Left lung (tissue), 10 donors: ENCODE measurements around the gene ZNF275. TPM values are rescaled to one million over a fixed set of nuclear protein-coding genes. Genes with fewer than 3 reads are reported as not detected.

ENCODE experiments used
- ATAC-seq: fragments of 200-7000 bp; cut with Tn5 transposase; one replicate; pipeline ENCODE4 v1.9.1; 2020; ENCODE audit warnings: moderate library complexity
- DNase-seq, 4 donors: peaks; one replicate each; pipeline ENCODE4 v3.0.0-alpha.2; 2013 to 2020
- H3K27ac ChIP-seq, 2 donors: fragments of 200-600 bp; sonication (generic) in 1 of 2; one replicate each; pipeline versions ENCODE4 v1.5.0 to v1.8.0; 2020 to 2021
- H3K27me3 ChIP-seq, 2 donors: fragments of 200-600 bp; sonication (generic) in 1 of 2; one replicate each; pipeline versions ENCODE4 v1.5.0 to v1.8.0; 2020 to 2021
- H3K36me3 ChIP-seq, 2 donors: fragments of 200-600 bp; sonication (generic) in 1 of 2; one replicate each; pipeline versions ENCODE4 v1.5.0 to v1.8.0; 2020 to 2021
- H3K4me1 ChIP-seq, 2 donors: fragments of 200-600 bp; one replicate each; pipeline ENCODE4 v1.8.0; 2021
- H3K4me3 ChIP-seq, 2 donors: fragments of 200-600 bp; sonication (generic) in 1 of 2; one replicate each; pipeline versions ENCODE4 v1.5.0 to v1.8.0; 2020 to 2021; ENCODE audit warnings: mild to moderate bottlenecking in 1 of 2
- H3K9me3 ChIP-seq, 2 donors: fragments of 200-600 bp; sonication (generic) in 1 of 2; one replicate each; pipeline versions ENCODE4 v1.5.0 to v1.8.0; 2020 to 2021
- CTCF ChIP-seq, 2 donors: fragments of 200-600 bp; sonication (generic) in 1 of 2; IDR thresholded peaks; one replicate each; pipeline versions ENCODE4 v1.5.0 to v1.8.0; 2021; ENCODE audit warnings: antibody characterized with exemption in 2 of 2
- intact Hi-C, 2 donors: fragments of 100-400 bp; cut with DNase I; formaldehyde crosslinking; loops; one replicate each; pipeline versions ENCODE4 v1.11.2 to v1.14.2; 2022
- polyA plus RNA-seq, 6 donors: library from polyadenylated mRNA; unstranded; fragments of 120-200 nt; gene quantifications; one replicate each; pipeline ENCODE4 v1.2.1, GENCODE V29; 2013; ENCODE audit not compliant: insufficient read length in 6 of 6
- total RNA-seq, 2 donors: library from RNA; stranded (reverse); fragmentation: NEBNext Ultra II Directional; extraction: Animal tissue kit (Norgen Biotek cat#: 25700); gene quantifications; one replicate each; pipeline ENCODE4 v1.2.1, GENCODE V29; 2021
- donor health status: DM: no; HTN: yes; CAD: no.
- donor health status: DM: no; HTN: no; CAD: no.

Gene ZNF275
- total and polyA plus RNA-seq, 8 donors: 7.6 to 18.6 (median 15.8) TPM

- Histone ChIP-seq H3K4me3 (no peak overlapping the region), H3K9me3 (no peaks in the 10 kb centered on the region), H3K4me1 (peaks cover 0 to 7% of the 10 kb centered on the region in 2 donors), H3K36me3 (peaks cover 0 to 4% of the 10 kb centered on the region in 2 donors), H3K27me3 (no peaks in the 10 kb centered on the region), H3K27ac (no peak overlapping the region)
- TF ChIP-seq CTCF (IDR thresholded peaks at IDR 0.05): no peak
- no peak for ATAC-seq
- no peak for DNase-seq
- intact Hi-C loops: no loop called here
These were observed 2.4 kb downstream of the ZNF275 start for GRCh38 chrX:153336121-153336894.

- DNase-seq (no peak), ATAC-seq (no peak)
- TF ChIP-seq CTCF (IDR thresholded peaks at IDR 0.05): no peak
- H3K4me1 ChIP-seq: peaks cover 0 to 7% of the 10 kb centered on the region in 2 donors
- H3K36me3 ChIP-seq: peaks cover 0 to 4% of the 10 kb centered on the region in 2 donors
- intact Hi-C loops: no loop called here
- H3K27ac ChIP-seq: no peak overlapping the region
- no peak overlapping the region for H3K4me3 ChIP-seq
- no peaks in the 10 kb centered on the region for H3K9me3 ChIP-seq
- H3K27me3 ChIP-seq: no peaks in the 10 kb centered on the region
These were observed 3.0 kb downstream of the ZNF275 start for GRCh38 chrX:153336988-153337387.

- TF ChIP-seq CTCF (IDR thresholded peaks at IDR 0.05): no peak
- Histone ChIP-seq H3K4me1 (peaks cover 0 to 7% of the 10 kb centered on the region in 2 donors), H3K36me3 (peaks cover 0 to 4% of the 10 kb centered on the region in 2 donors), H3K27me3 (no peaks in the 10 kb centered on the region), H3K9me3 (no peaks in the 10 kb centered on the region), H3K4me3 (no peak overlapping the region), H3K27ac (no peak overlapping the region)
- intact Hi-C loops: no loop called here
- no peak for ATAC-seq
- DNase-seq: no peak
These were observed 4.9 kb downstream of the ZNF275 start for GRCh38 chrX:153338836-153339235.

GRCh38 chrX:153339662-153340061, 5.7 kb downstream of the ZNF275 start:
- no peak overlapping the region for H3K4me3 ChIP-seq
- peaks cover 0 to 4% of the 10 kb centered on the region in 2 donors for H3K36me3 ChIP-seq
- no peaks in the 10 kb centered on the region for H3K27me3 ChIP-seq
- intact Hi-C loops: no loop called here
- H3K4me1 ChIP-seq: peaks cover 0 to 7% of the 10 kb centered on the region in 2 donors
- ATAC-seq (no peak), DNase-seq (no peak)
- no peak overlapping the region for H3K27ac ChIP-seq
- TF ChIP-seq CTCF (IDR thresholded peaks at IDR 0.05): no peak
- H3K9me3 ChIP-seq: no peaks in the 10 kb centered on the region

GRCh38 chrX:153340111-153340510, 6.2 kb downstream of the ZNF275 start:
- no peak overlapping the region for H3K4me3 ChIP-seq
- DNase-seq: no peak

More at GRCh38 chrX:153340111-153340510, 6.2 kb downstream of the ZNF275 start:
- no peak for ATAC-seq
- intact Hi-C loops: no loop called here
- H3K27ac ChIP-seq: no peak overlapping the region
- H3K4me1 ChIP-seq: peaks cover 0 to 3% of the 10 kb centered on the region in 2 donors
- peaks cover 0 to 4% of the 10 kb centered on the region in 2 donors for H3K36me3 ChIP-seq
- no peaks in the 10 kb centered on the region for H3K27me3 ChIP-seq
- no peak for TF ChIP-seq CTCF (IDR thresholded peaks at IDR 0.05)
- H3K9me3 ChIP-seq: no peaks in the 10 kb centered on the region
